ENCODE measurements around the gene DAB2IP. TPM values are rescaled to one million over a fixed set of nuclear protein-coding genes. Genes with fewer than 3 reads are reported as not detected.

DAB2IP gene
- total RNA-seq, 6 experiments from 2014 or later, result 15.1 to 21.6 (median 19.0) TPM

DNA sequence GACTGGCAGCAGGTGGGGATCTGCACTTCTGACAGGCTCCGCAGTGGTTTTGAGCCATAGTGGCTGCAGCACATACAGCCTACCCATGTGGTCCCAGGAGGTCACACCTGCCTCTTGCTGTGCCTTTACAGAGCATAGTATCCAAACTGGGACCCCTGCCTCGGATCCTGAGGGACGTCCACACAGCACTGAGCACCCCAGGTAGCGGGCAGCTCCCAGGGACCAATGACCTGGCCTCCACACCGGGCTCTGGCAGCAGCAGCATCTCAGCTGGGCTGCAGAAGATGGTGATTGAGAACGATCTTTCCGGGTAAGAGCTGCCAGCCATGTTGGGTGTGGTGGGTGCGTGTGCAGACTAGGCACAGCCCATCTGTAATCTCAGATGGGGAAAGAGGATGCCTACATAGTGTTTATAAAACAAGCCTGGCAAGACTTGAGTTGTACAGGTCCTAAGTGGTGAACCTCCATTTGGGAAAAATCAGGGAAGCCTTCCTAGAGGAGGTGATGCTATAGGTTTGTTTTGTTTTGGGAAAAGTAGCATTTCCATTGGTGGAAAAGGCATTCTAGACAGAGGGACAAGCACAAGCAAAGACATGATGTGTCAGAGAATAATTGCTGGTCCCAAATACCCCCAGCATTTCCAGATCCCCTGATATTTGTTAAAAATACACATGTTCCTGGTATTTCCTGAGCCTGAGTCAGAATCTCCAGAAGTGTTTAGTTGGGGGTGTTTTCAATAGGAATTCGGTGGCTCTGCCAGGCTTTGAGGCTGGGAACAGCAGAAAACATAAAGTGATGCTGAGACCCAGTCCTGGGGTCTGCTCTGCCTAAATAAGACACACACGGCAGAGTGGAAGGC is 119.2 kb downstream of the DAB2IP start:
- WGBS (ENCODE audit: insufficient coverage, low coverage, low lambda C conversion rate, missing lambda C conversion rate), result 92% methylated on average over 6 of the region's 10 CpGs
- no peak overlapping the region for H3K27ac ChIP-seq
- H3K27me3 ChIP-seq, result no peaks in the 10 kb centered on the region
- DNase-seq (peak in 2 of 3 donors; percentile 7 to 38), ATAC-seq (no peak)
- no peak for TF ChIP-seq POLR2A (IDR thresholded peaks at IDR 0.05)
- TF ChIP-seq, protein P1, sequence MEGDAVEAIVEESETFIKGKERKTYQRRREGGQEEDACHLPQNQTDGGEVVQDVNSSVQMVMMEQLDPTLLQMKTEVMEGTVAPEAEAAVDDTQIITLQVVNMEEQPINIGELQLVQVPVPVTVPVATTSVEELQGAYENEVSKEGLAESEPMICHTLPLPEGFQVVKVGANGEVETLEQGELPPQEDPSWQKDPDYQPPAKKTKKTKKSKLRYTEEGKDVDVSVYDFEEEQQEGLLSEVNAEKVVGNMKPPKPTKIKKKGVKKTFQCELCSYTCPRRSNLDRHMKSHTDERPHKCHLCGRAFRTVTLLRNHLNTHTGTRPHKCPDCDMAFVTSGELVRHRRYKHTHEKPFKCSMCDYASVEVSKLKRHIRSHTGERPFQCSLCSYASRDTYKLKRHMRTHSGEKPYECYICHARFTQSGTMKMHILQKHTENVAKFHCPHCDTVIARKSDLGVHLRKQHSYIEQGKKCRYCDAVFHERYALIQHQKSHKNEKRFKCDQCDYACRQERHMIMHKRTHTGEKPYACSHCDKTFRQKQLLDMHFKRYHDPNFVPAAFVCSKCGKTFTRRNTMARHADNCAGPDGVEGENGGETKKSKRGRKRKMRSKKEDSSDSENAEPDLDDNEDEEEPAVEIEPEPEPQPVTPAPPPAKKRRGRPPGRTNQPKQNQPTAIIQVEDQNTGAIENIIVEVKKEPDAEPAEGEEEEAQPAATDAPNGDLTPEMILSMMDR (IDR thresholded peaks at IDR 0.05), result no peak
- intact Hi-C loops (cut with DNase I), result no loop called here
- peaks cover 0 to 42% (median 21%) of the 10 kb centered on the region in 4 donors for H3K36me3 ChIP-seq
- H3K4me3 ChIP-seq, result no peak overlapping the region
- H3K9me3 ChIP-seq, result no peaks in the 10 kb centered on the region
- peaks cover 0 to 27% (median 7%) of the 10 kb centered on the region in 4 donors for H3K4me1 ChIP-seq

DNA sequence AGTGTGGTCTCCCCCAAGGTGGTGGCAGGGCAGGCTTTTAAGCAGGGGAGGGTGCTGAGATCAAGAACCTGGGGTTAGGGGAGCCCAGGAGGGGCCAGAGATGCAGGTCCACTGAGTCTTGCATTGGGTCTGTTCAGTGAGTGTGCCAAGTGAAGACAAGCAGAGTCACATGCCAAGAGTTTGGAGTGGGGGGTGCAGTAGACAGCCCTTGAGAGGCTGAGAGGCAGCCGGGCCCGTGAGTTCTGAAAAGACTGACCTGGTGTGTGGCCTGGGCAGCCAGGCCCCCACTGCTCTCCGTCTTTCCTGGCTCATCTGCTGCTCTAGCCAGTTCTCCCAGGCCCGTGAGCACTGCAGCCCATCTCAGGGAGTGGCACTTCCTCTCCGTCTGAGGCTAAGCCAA is 120.0 kb downstream of the DAB2IP start:
- ATAC-seq (no peak), DNase-seq (peak in 2 of 3 donors; percentile 12 to 36)
- H3K27ac ChIP-seq, result no peak overlapping the region
- peaks cover 0 to 27% (median 7%) of the 10 kb centered on the region in 4 donors for H3K4me1 ChIP-seq
- intact Hi-C loops (cut with DNase I), result no loop called here
- TF ChIP-seq, protein P1 (IDR thresholded peaks at IDR 0.05), result no peak
- TF ChIP-seq POLR2A (IDR thresholded peaks at IDR 0.05), result no peak
- H3K27me3 ChIP-seq, result no peaks in the 10 kb centered on the region
- H3K4me3 ChIP-seq, result no peak overlapping the region
- no CpG with 5 or more reads among the region's 5 CpGs for WGBS (ENCODE audit: insufficient coverage, low coverage, low lambda C conversion rate, missing lambda C conversion rate)
- H3K36me3 ChIP-seq, result peaks cover 0 to 45% (median 22%) of the 10 kb centered on the region in 4 donors
- H3K9me3 ChIP-seq, result no peaks in the 10 kb centered on the region

DNA sequence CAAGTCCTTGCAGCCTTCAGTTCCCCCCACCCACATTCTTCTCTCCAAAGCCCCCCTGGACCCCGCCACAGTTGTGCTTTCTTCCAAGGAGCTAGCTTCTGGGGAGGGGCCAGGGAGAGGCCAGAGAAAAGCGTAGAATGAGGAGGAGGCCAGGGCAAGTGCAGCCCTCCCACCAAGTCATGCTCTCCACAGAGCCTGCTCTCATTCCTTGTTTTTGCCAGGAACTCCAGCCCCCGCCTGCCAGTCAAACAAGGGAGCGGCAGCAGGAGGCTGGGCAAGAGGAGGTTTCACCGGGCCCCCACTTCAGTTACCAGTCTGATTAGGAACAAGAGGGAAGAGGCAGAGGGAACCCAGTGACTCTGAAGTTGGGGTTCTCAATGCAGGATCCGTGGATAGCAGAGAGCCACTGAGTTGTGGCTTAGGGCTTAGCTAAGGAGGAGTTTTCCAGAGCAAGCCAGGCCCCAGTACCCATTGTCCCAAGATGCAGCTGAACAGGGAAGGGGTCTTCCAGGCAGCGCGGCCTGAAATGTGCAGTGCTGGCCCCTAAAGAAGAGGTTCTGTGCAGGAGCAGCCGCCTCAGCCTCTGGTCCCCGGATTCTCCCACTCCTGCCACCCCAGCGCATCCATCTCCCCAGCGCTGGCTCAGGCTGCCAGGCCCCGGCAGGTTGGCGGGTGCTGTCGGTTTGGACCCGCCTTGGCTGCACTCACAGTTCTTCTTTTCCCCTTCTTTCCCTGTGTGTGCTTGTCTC is 120.6 kb downstream of the DAB2IP start:
- WGBS (ENCODE audit: insufficient coverage, low coverage, low lambda C conversion rate, missing lambda C conversion rate), result 88% methylated on average over 3 of the region's 16 CpGs

DNA sequence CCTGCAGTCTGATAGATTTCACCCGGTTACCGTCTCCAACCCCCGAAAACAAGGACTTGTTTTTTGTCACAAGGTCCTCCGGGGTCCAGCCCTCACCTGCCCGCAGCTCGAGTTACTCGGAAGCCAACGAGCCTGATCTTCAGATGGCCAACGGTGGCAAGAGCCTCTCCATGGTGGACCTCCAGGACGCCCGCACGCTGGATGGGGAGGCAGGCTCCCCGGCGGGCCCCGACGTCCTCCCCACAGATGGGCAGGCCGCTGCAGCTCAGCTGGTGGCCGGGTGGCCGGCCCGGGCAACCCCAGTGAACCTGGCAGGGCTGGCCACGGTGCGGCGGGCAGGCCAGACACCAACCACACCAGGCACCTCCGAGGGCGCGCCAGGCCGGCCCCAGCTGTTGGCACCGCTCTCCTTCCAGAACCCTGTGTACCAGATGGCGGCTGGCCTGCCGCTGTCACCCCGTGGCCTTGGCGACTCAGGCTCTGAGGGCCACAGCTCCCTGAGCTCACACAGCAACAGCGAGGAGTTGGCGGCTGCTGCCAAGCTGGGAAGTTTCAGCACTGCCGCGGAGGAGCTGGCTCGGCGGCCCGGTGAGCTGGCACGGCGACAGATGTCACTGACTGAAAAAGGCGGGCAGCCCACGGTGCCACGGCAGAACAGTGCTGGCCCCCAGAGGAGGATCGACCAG is 121.3 kb downstream of the DAB2IP start:
- H3K27ac ChIP-seq, result peak overlapping the region in 2 of 3 donors; percentile 25 to 43
- peaks cover 0 to 37% (median 15%) of the 10 kb centered on the region in 4 donors for H3K36me3 ChIP-seq
- ATAC-seq (peak; percentile 67 to 88 (median 82)), DNase-seq (peak; percentile 64 to 97 (median 92))
- no peaks in the 10 kb centered on the region for H3K9me3 ChIP-seq
- peak overlapping the region in 1 of 3 donors; percentile 23 for H3K4me3 ChIP-seq
- intact Hi-C loops (cut with DNase I), result no loop called here
- TF ChIP-seq, protein P1 (IDR thresholded peaks at IDR 0.05), result no peak
- TF ChIP-seq POLR2A (IDR thresholded peaks at IDR 0.05), result no peak
- no peaks in the 10 kb centered on the region for H3K27me3 ChIP-seq
- WGBS (ENCODE audit: insufficient coverage, low coverage, low lambda C conversion rate, missing lambda C conversion rate), result no CpG with 5 or more reads among the region's 45 CpGs
- H3K4me1 ChIP-seq, result peaks cover 0 to 27% (median 7%) of the 10 kb centered on the region in 4 donors

More for the DNA sequence above, 120.6 kb downstream of the DAB2IP start:
- intact Hi-C loops (cut with DNase I), result no loop called here
- no peaks in the 10 kb centered on the region for H3K9me3 ChIP-seq
- peaks cover 0 to 41% (median 18%) of the 10 kb centered on the region in 4 donors for H3K36me3 ChIP-seq
- H3K27ac ChIP-seq, result peak overlapping the region in 1 of 3 donors; percentile 43
- H3K27me3 ChIP-seq, result no peaks in the 10 kb centered on the region
- ATAC-seq (no peak), DNase-seq (peak in 2 of 3 donors; percentile 19 to 49)
- peak overlapping the region in 1 of 3 donors; percentile 23 for H3K4me3 ChIP-seq
- H3K4me1 ChIP-seq, result peaks cover 0 to 27% (median 7%) of the 10 kb centered on the region in 4 donors
- TF ChIP-seq, protein P1 (IDR thresholded peaks at IDR 0.05), result no peak
- TF ChIP-seq POLR2A (IDR thresholded peaks at IDR 0.05), result no peak
